IPS DF 4.7 (cell line): Measurements from ENCODE around the gene MCTP1.
"Not testable (repeated sequence)": the region's sequence is repeated elsewhere in the genome, so short reads cannot be mapped to it uniquely, and the experiment has no call there.

Source experiments
- DNase-seq: peaks from one replicate; pipeline ENCODE4 v3.0.0-alpha.2; 2013; ENCODE audit warnings: low spot score; ENCODE audit errors: extremely low read depth

Gene MCTP1

GRCh38 chr5:95184924-95185323 is 100.0 kb downstream of the MCTP1 start:
- no peak for DNase-seq

DNA sequence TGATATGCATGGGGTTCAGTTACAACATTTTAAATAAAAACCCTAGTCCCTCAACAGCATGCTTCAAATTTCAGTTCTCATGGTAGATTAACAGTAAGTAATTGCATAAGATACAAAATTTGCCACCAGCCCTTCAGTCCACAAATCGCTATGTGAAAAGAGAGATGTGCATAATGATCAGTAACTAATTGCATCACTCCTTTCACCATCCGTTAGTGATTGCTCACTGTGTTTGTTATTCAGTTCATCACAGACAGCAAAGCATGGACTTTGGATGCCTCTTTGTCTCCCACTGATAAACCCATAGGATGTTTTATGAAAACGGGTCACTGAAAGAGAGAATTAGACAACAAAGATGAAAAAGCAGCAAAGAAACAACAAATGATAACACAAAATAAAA is 103.2 kb downstream of the MCTP1 start:
- DNase-seq = no peak

- DNase-seq = peak; percentile 89
Measured at GRCh38 chr5:95178046-95178651, 106.7 kb downstream of the MCTP1 start.

DNA sequence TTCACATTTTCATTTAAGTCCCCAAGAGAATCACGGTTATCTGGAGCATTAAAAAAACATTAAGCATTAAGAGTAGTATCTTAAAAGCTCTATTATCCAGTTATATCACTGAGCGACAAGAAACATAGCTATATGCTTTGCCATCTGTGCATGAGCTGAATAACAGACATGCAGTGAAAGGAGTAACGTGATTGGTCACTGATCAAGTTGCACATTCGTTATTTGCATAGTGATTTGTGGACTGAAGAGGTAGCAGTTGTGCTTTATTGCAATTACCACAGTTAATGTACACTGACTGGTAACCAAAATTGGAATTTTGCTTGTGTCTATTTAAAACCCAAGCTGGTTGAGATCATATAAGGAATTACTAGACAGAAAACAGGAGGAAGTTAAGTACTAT is 107.4 kb downstream of the MCTP1 start:
- no peak for DNase-seq

- DNase-seq = no peak
Measured at GRCh38 chr5:95175106-95175505, 109.8 kb downstream of the MCTP1 start.

- DNase-seq = no peak
Measured at GRCh38 chr5:95172659-95173058, 112.2 kb downstream of the MCTP1 start.

DNA sequence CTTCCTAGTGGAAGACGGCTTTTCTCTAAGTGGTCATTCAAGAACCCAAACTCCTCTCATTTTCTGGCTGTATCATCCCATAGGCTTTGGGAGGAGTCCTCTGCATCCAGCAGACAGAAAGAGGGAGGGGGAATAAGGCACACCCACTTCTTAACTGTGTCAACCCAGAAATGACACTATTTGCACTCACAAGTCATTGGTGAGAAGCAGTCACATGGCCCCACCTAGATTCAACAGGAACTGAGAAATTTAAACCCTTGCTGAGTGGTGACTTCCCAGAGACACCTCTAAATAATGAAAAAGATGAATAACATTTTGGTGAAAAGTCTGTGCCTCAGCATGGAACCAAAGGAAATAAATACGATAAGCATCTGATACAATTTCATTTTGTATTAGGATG is 120.0 kb downstream of the MCTP1 start:
- DNase-seq = no peak

DNA sequence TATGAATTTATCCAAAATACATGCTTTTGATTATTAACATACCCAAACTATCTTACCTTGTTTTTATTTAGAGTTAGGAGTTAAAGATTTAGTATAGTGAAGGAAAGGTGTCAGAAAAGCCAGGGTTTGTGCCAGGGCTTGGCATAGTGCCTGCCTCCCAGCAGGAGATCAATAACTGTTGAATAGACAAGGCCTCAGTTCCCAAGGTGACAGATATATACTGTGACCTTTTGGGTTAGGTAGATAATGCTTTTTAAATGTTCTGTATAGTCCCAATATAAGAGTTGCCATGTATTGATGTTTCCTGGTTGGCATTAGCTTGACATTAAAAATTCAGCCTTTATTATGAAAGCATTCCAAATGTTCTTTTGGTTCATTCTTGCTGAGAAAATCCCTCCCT is 121.8 kb downstream of the MCTP1 start:
- DNase-seq = no peak

GRCh38 chr5:95162231-95162992 is 122.5 kb downstream of the MCTP1 start:
- DNase-seq = no peak

DNA sequence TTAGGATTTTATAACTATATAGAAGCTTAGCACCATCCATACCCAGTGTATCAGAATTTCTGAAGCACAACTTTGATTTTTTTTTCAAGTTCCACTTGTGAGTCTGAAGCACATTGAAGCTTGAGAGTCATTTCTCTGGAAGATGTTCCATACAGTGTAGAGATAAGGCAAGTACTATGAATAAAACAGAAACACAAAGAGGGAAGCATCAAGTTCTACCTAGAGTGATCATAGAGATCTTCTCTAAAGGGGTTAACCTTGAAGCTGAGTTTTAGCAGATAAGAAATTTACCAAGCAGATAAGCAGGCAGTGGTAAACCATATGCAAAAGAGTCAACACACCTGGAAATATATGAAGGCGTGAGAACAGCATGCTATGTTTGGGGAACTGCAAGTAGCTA is 125.3 kb downstream of the MCTP1 start:
- no peak for DNase-seq

DNA sequence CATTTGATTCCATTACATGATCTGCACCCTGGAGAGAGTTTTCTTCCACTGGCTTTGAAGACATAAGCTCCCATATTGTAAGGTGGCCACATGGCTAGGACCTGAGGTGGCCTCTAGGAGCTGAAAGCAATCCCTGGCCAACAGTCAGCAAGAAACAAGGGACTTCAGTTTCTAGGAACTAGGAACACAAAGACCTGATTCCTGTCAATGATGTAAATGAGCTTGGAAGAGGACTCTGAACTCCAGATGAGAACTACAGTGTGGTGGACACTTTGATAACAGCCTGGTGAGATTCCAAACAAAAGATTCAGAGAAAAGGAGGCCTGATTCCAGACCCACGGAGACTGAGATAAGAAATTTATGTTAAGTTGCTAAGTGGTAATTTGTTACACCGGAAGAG is 129.0 kb downstream of the MCTP1 start:
- no peak for DNase-seq

GRCh38 chr5:95153511-95153910 is 131.4 kb downstream of the MCTP1 start:
- DNase-seq = no peak

DNA sequence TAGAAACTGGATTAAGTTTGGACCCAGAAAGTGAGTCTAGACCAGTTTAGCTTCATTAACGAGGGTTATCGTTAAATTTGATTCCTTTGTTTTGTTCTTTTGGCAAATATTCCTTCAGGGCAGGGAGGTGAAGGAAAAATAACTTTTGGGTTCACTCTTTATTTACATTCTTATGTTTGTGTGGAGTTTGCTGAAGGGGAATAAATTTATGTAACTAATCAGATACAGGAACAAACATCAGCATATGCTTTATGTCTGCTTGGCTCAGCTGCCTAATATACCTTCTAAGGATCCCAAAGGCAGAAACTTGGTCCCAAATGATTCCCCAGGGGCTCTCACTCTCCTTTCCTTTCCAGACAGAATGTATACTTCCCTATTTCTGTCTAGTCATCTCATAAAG is 132.4 kb downstream of the MCTP1 start:
- DNase-seq = no peak

GRCh38 chr5:95152131-95152530 is 132.8 kb downstream of the MCTP1 start:
- no peak for DNase-seq

GRCh38 chr5:95151694-95152093 is 133.2 kb downstream of the MCTP1 start:
- no peak for DNase-seq

GRCh38 chr5:95149387-95149786 is 135.5 kb downstream of the MCTP1 start:
- DNase-seq = no peak

GRCh38 chr5:95148453-95148852 is 136.4 kb downstream of the MCTP1 start:
- no peak for DNase-seq

- DNase-seq = not testable (repeated sequence)
Measured at GRCh38 chr5:95143858-95144257, 141.0 kb downstream of the MCTP1 start.

DNA sequence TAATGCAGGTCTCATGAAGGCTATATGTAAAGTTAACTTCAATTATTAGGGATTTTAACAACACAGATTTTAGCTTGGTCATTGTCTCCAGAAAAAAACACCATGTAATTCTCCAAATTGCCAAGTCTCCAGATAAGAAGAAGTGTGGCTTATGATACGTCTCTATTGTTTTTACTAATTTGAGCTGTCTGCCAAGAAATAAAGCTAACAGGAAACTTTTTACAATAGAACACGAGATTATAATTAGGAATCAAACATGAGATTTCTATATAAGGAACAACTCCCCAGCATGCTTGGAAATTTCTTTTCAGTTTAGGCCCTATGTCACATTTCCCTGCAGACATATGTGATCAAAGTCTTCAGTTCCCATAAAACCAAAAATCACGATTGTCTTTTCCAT is 142.7 kb downstream of the MCTP1 start:
- no peak for DNase-seq

GRCh38 chr5:95141141-95141540 is 143.8 kb downstream of the MCTP1 start:
- DNase-seq = no peak

GRCh38 chr5:95134326-95134725 is 150.6 kb downstream of the MCTP1 start:
- no peak for DNase-seq

- no peak for DNase-seq
Measured at GRCh38 chr5:95132096-95132495, 152.8 kb downstream of the MCTP1 start.

- no peak for DNase-seq
Measured at GRCh38 chr5:95130941-95131340, 154.0 kb downstream of the MCTP1 start.
